ENCODE results near the gene EEF2K.

The EEF2K gene

GRCh38 chr16:22320572-22321339, 114.7 kb downstream of the EEF2K start:
- Histone ChIP-seq H3K36me3 (ENCODE audit: control insufficient read depth, insufficient read depth, low read length) (no peaks in the 10 kb centered on the region), H3K9me3 (ENCODE audit: control insufficient read depth, low read length) (no peaks in the 10 kb centered on the region)

GRCh38 chr16:22321340-22322001, 115.4 kb downstream of the EEF2K start:
- H3K4me1 ChIP-seq = no peaks in the 10 kb centered on the region
- no peak overlapping the region for H3K9ac ChIP-seq
- no peak overlapping the region for H3K4me2 ChIP-seq (ENCODE audit: low read length)
- no peak overlapping the region for H2AFZ ChIP-seq
- no peak overlapping the region for H3K4me3 ChIP-seq (ENCODE audit: low read depth, low read length)
- H3K27me3 ChIP-seq (ENCODE audit: control insufficient read depth, insufficient read depth, low read length) = no peaks in the 10 kb centered on the region
- H3K9me3 ChIP-seq (ENCODE audit: control insufficient read depth, low read length) = no peaks in the 10 kb centered on the region
- no peak overlapping the region for H3K27ac ChIP-seq
- peaks cover 31% of the 10 kb centered on the region for H3K79me2 ChIP-seq
- no peaks in the 10 kb centered on the region for H3K36me3 ChIP-seq (ENCODE audit: control insufficient read depth, insufficient read depth, low read length)
- peak; percentile 92 for TF ChIP-seq CTCF (IDR thresholded peaks at IDR 0.05)

More at GRCh38 chr16:22320572-22321339, 114.7 kb downstream of the EEF2K start:
- H3K9ac ChIP-seq = no peak overlapping the region
- no peaks in the 10 kb centered on the region for H3K27me3 ChIP-seq (ENCODE audit: control insufficient read depth, insufficient read depth, low read length)
- peaks cover 31% of the 10 kb centered on the region for H3K79me2 ChIP-seq
- H3K4me1 ChIP-seq = no peaks in the 10 kb centered on the region
- no peak overlapping the region for H3K4me3 ChIP-seq (ENCODE audit: low read depth, low read length)
- no peak overlapping the region for H3K27ac ChIP-seq
- H2AFZ ChIP-seq = no peak overlapping the region
- no peak overlapping the region for H3K4me2 ChIP-seq (ENCODE audit: low read length)
- no peak for TF ChIP-seq CTCF (IDR thresholded peaks at IDR 0.05)

- Histone ChIP-seq H3K9me3 (ENCODE audit: control insufficient read depth, low read length) (no peaks in the 10 kb centered on the region), H3K27me3 (ENCODE audit: control insufficient read depth, insufficient read depth, low read length) (no peaks in the 10 kb centered on the region), H3K79me2 (peaks cover 35% of the 10 kb centered on the region), H3K4me2 (ENCODE audit: low read length) (no peak overlapping the region), H2AFZ (no peak overlapping the region), H3K4me3 (ENCODE audit: low read depth, low read length) (no peak overlapping the region), H3K27ac (no peak overlapping the region), H3K36me3 (ENCODE audit: control insufficient read depth, insufficient read depth, low read length) (no peaks in the 10 kb centered on the region), H3K9ac (no peak overlapping the region), H3K4me1 (no peaks in the 10 kb centered on the region)
- TF ChIP-seq CTCF (IDR thresholded peaks at IDR 0.05) = no peak
These were observed 116.0 kb downstream of the EEF2K start for GRCh38 chr16:22322021-22322471.

- Histone ChIP-seq H2AFZ (no peak overlapping the region), H3K9me3 (ENCODE audit: control insufficient read depth, low read length) (no peaks in the 10 kb centered on the region), H3K79me2 (peaks cover 35% of the 10 kb centered on the region), H3K4me1 (no peaks in the 10 kb centered on the region), H3K27ac (no peak overlapping the region), H3K4me3 (ENCODE audit: low read depth, low read length) (no peak overlapping the region), H3K4me2 (ENCODE audit: low read length) (no peak overlapping the region), H3K27me3 (ENCODE audit: control insufficient read depth, insufficient read depth, low read length) (no peaks in the 10 kb centered on the region), H3K36me3 (ENCODE audit: control insufficient read depth, insufficient read depth, low read length) (no peaks in the 10 kb centered on the region), H3K9ac (no peak overlapping the region)
- TF ChIP-seq CTCF (IDR thresholded peaks at IDR 0.05) = no peak
These were observed 116.7 kb downstream of the EEF2K start for GRCh38 chr16:22322741-22323140.
